ENCODE measurements around the gene LHX8.

The LHX8 gene

DNA sequence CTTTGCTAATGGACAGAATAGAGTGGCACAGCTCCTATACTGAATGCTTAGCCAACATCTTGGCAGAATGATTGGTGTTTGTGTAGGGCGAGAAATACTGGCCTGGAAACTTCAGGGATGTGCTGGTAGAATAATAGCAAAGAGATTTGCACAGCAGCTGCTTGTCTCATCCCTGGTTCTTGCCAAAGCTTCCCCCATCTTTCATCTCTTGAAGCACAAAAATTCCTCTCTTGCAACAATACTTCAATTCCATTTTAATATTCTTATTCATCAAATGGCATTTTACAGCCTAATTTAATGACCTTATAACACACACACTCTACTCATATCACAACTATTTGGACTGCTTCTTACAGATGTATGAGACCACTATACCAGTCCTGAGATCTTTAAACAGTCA, 37.7 kb downstream of the LHX8 start (continued):
- TF ChIP-seq PATZ1 (CRISPR knock-in tag; IDR thresholded peaks at IDR 0.05; ENCODE audit: borderline replicate concordance) (no peak), ZFP30 (CRISPR knock-in tag; IDR thresholded peaks at IDR 0.05) (no peak), ZNF8 (CRISPR knock-in tag; IDR thresholded peaks at IDR 0.05) (no peak), CSDC2 (CRISPR knock-in tag; IDR thresholded peaks at IDR 0.05) (no peak)
- TF ChIP-seq, protein P1, sequence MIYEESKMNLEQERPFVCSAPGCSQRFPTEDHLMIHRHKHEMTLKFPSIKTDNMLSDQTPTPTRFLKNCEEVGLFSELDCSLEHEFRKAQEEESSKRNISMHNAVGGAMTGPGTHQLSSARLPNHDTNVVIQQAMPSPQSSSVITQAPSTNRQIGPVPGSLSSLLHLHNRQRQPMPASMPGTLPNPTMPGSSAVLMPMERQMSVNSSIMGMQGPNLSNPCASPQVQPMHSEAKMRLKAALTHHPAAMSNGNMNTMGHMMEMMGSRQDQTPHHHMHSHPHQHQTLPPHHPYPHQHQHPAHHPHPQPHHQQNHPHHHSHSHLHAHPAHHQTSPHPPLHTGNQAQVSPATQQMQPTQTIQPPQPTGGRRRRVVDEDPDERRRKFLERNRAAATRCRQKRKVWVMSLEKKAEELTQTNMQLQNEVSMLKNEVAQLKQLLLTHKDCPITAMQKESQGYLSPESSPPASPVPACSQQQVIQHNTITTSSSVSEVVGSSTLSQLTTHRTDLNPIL (CRISPR knock-in tag; IDR thresholded peaks at IDR 0.05; ENCODE audit: low read depth), result no peak

- TF ChIP-seq ZC3H10 (CRISPR knock-in tag; IDR thresholded peaks at IDR 0.05) (no peak), PATZ1 (CRISPR knock-in tag; IDR thresholded peaks at IDR 0.05; ENCODE audit: borderline replicate concordance) (no peak), ISL1 (CRISPR knock-in tag; IDR thresholded peaks at IDR 0.05) (no peak), ARNTL (CRISPR knock-in tag; IDR thresholded peaks at IDR 0.05; ENCODE audit: borderline replicate concordance, low read depth) (no peak), SNAI2 (CRISPR knock-in tag; IDR thresholded peaks at IDR 0.05) (no peak), PPARA (CRISPR knock-in tag; IDR thresholded peaks at IDR 0.05; ENCODE audit: borderline replicate concordance) (no peak), TSHZ2 (CRISPR knock-in tag; IDR thresholded peaks at IDR 0.05) (no peak), ZFP3 (CRISPR knock-in tag; IDR thresholded peaks at IDR 0.05) (no peak), GLIS3 (CRISPR knock-in tag; IDR thresholded peaks at IDR 0.05) (no peak), ESRRG (CRISPR knock-in tag; IDR thresholded peaks at IDR 0.05) (no peak), CSDC2 (CRISPR knock-in tag; IDR thresholded peaks at IDR 0.05) (no peak), ZFP30 (CRISPR knock-in tag; IDR thresholded peaks at IDR 0.05) (no peak), RARB (CRISPR knock-in tag; IDR thresholded peaks at IDR 0.05) (no peak), OSR1 (CRISPR knock-in tag; IDR thresholded peaks at IDR 0.05) (no peak), TOX (CRISPR knock-in tag; IDR thresholded peaks at IDR 0.05; ENCODE audit: borderline replicate concordance) (no peak), TCF4 (CRISPR knock-in tag; IDR thresholded peaks at IDR 0.05; ENCODE audit: borderline replicate concordance) (no peak)
- TF ChIP-seq, protein P2, sequence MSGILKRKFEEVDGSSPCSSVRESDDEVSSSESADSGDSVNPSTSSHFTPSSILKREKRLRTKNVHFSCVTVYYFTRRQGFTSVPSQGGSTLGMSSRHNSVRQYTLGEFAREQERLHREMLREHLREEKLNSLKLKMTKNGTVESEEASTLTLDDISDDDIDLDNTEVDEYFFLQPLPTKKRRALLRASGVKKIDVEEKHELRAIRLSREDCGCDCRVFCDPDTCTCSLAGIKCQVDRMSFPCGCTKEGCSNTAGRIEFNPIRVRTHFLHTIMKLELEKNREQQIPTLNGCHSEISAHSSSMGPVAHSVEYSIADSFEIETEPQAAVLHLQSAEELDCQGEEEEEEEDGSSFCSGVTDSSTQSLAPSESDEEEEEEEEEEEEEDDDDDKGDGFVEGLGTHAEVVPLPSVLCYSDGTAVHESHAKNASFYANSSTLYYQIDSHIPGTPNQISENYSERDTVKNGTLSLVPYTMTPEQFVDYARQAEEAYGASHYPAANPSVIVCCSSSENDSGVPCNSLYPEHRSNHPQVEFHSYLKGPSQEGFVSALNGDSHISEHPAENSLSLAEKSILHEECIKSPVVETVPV (CRISPR knock-in tag; IDR thresholded peaks at IDR 0.05), result no peak
- TF ChIP-seq, protein P3, sequence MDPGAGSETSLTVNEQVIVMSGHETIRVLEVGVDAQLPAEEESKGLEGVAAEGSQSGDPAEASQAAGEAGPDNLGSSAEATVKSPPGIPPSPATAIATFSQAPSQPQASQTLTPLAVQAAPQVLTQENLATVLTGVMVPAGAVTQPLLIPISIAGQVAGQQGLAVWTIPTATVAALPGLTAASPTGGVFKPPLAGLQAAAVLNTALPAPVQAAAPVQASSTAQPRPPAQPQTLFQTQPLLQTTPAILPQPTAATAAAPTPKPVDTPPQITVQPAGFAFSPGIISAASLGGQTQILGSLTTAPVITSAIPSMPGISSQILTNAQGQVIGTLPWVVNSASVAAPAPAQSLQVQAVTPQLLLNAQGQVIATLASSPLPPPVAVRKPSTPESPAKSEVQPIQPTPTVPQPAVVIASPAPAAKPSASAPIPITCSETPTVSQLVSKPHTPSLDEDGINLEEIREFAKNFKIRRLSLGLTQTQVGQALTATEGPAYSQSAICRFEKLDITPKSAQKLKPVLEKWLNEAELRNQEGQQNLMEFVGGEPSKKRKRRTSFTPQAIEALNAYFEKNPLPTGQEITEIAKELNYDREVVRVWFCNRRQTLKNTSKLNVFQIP (CRISPR knock-in tag; IDR thresholded peaks at IDR 0.05; ENCODE audit: borderline replicate concordance, low read depth), result no peak
- TF ChIP-seq, protein P1 (CRISPR knock-in tag; IDR thresholded peaks at IDR 0.05; ENCODE audit: low read depth), result no peak
- no peak for ATAC-seq
Measured at GRCh38 chr1:75172556-75172955, 38.4 kb downstream of the LHX8 start.
